H1 (cell line): ENCODE measurements around the gene CD44.

Source experiments
- PHF8 ChIP-seq: fragments of 200-600 bp; sonication (generic); conservative IDR thresholded peaks from 2 replicates; pipeline ENCODE4 v1.7.1; 2012; ENCODE audit warnings: low read depth, mild to moderate bottlenecking, inconsistent platforms, low read length, moderate library complexity
- POLR2A ChIP-seq, 2 experiments: IDR thresholded peaks; 1 replicate in 1 of 2; 2 replicates in 1 of 2; pipeline ENCODE4 v1.6.1; 2011; ENCODE audit warnings: low read depth in 2 of 2, low read length in 2 of 2, mild to moderate bottlenecking in 2 of 2; ENCODE audit errors: control extremely low read depth in 1 of 2
- POLR2AphosphoS5 ChIP-seq: IDR thresholded peaks from 2 replicates; pipeline ENCODE4 v1.6.1; 2011; ENCODE audit warnings: low read depth, low read length
- RFX5 ChIP-seq: IDR thresholded peaks from 2 replicates; pipeline ENCODE4 v1.6.1; 2011; ENCODE audit warnings: low read depth, low read length, improper control_type of control experiment, borderline replicate concordance
- TF ChIP-seq, protein P1 (sequence below), 3 experiments: IDR thresholded peaks; 1 replicate in 2 of 3; 2 replicates in 1 of 3; pipeline versions ENCODE4 v1.5.1 to v1.6.1; 2011; ENCODE audit warnings: low read length in 3 of 3, mild to moderate bottlenecking in 3 of 3, inconsistent platforms in 2 of 3, low read depth in 1 of 3, moderate library complexity in 1 of 3; ENCODE audit not compliant: insufficient read depth in 1 of 3; ENCODE audit errors: control extremely low read depth in 1 of 3

DNA sequence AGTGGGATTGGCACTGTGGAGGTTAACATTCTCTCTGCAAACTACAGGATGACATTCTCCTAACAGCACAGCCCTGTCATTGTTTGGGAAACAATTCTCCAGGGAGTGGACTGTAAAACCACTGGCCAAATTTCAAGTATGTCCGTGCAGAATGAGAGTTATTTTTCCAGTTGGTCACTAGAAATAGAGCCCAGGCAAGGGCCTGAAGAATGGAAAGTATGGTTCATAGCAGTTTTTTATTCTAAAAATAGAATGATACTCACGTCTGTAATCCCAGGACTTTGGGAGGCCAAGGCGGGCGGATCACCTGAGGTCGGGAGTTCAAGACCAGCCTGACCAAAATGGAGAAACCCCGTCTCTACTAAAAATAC lies 39.0 kb upstream of the CD44 start:
- TF ChIP-seq POLR2AphosphoS5 (no peak), RFX5 (no peak), POLR2A (IDR thresholded peaks at IDR 0.05; ENCODE audit: control extremely low read depth in 1 of 2, low read depth in 2 of 2, low read length in 2 of 2) (no peak), PHF8 (no peak)
- TF ChIP-seq, protein P1, sequence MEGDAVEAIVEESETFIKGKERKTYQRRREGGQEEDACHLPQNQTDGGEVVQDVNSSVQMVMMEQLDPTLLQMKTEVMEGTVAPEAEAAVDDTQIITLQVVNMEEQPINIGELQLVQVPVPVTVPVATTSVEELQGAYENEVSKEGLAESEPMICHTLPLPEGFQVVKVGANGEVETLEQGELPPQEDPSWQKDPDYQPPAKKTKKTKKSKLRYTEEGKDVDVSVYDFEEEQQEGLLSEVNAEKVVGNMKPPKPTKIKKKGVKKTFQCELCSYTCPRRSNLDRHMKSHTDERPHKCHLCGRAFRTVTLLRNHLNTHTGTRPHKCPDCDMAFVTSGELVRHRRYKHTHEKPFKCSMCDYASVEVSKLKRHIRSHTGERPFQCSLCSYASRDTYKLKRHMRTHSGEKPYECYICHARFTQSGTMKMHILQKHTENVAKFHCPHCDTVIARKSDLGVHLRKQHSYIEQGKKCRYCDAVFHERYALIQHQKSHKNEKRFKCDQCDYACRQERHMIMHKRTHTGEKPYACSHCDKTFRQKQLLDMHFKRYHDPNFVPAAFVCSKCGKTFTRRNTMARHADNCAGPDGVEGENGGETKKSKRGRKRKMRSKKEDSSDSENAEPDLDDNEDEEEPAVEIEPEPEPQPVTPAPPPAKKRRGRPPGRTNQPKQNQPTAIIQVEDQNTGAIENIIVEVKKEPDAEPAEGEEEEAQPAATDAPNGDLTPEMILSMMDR (IDR thresholded peaks at IDR 0.05; ENCODE audit: control extremely low read depth in 1 of 3, insufficient read depth in 1 of 3, low read depth in 1 of 3, low read length in 3 of 3), result no peak
